Kidney (tissue), 14 donors: ENCODE measurements around the gene ABLIM2. TPM values are rescaled to one million over a fixed set of nuclear protein-coding genes. Genes with fewer than 3 reads are reported as not detected.

ENCODE experiments used
- DNase-seq, 5 donors: peaks; one replicate each; pipeline ENCODE4 v3.0.0-alpha.2; 2013 to 2020
- FAIRE-seq: peaks from 2 replicates; lab custom pipeline; 2012; peaks lifted over from hg19 to GRCh38; lab: Jason Lieb, UNC
- H3K27ac ChIP-seq, 2 donors: one replicate each; pipeline ENCODE4 v1.7.0; 2013; ENCODE audit warnings: low read depth in 2 of 2, low read length in 2 of 2, inconsistent platforms in 1 of 2
- H3K27me3 ChIP-seq: one replicate; pipeline ENCODE4 v1.7.1; 2013; ENCODE audit warnings: low read length, inconsistent platforms; ENCODE audit not compliant: control insufficient read depth, insufficient read depth
- H3K36me3 ChIP-seq, 3 donors: one replicate each; pipeline versions ENCODE4 v1.7.0 to v1.7.1; 2013; ENCODE audit warnings: low read length in 3 of 3, control low read depth in 1 of 3, inconsistent platforms in 1 of 3; ENCODE audit not compliant: insufficient read depth in 3 of 3, control insufficient read depth in 2 of 3
- H3K4me1 ChIP-seq, 3 donors: one replicate each; pipeline versions ENCODE4 v1.7.0 to v1.7.1; 2013; ENCODE audit warnings: low read length in 3 of 3, inconsistent platforms in 1 of 3, low read depth in 1 of 3; ENCODE audit not compliant: control insufficient read depth in 2 of 3, insufficient read depth in 2 of 3
- H3K4me3 ChIP-seq, 3 donors: one replicate each; pipeline versions ENCODE4 v1.7.0 to v1.8.1; 2013; ENCODE audit warnings: low read length in 3 of 3, control low read depth in 1 of 3, inconsistent platforms in 1 of 3
- H3K9ac ChIP-seq, 3 donors: one replicate each; pipeline versions ENCODE4 v1.7.0 to v1.7.1; 2013; ENCODE audit warnings: low read length in 3 of 3, control low read depth in 1 of 3, inconsistent platforms in 1 of 3
- H3K9me3 ChIP-seq, 3 donors: one replicate each; pipeline versions ENCODE4 v1.7.0 to v1.7.1; 2013; ENCODE audit warnings: low read length in 3 of 3, control low read depth in 1 of 3, inconsistent platforms in 1 of 3; ENCODE audit not compliant: control insufficient read depth in 2 of 3, insufficient read depth in 1 of 3
- CTCF ChIP-seq: IDR thresholded peaks from 3 replicates; pipeline ENCODE4 v1.5.1; 2012; ENCODE audit warnings: mild to moderate bottlenecking, moderate library complexity, borderline replicate concordance; ENCODE audit not compliant: insufficient read depth; ENCODE audit errors: extremely low read depth
- intact Hi-C: fragments of 100-400 bp; cut with DNase I; formaldehyde crosslinking; loops from one replicate; pipeline ENCODE4 v1.11.1; 2022
- polyA plus RNA-seq: library from polyadenylated mRNA; stranded (reverse); fragments of 350-450 nt; fragmentation: Illumina TruSeq; extraction: RNeasy Lipid Tissue Mini Kit (QIAGEN cat#74804); gene quantifications from one replicate; pipeline ENCODE4 v1.2.3, GENCODE V29; 2014; ENCODE audit warnings: low read depth, low replicate concordance; ENCODE audit not compliant: insufficient read depth
- total RNA-seq: library from RNA; stranded (reverse); fragmentation: NEBNext Ultra II Directional; extraction: Animal tissue kit (Norgen Biotek cat#: 25700); gene quantifications from one replicate; pipeline ENCODE4 v1.2.1, GENCODE V29; 2021
- donor health status: control.
- donor health status: control.
- donor health status: control.
- donor health status: control.
- donor health status: control.
- donor health status: DM: yes; HTN: yes; CAD: no.
- donor health status: Normal renal cell carcinoma (clear cell type).

The ABLIM2 gene
- total and polyA plus RNA-seq, 2 donors from 2014 or later: 9.5 to 23.3 TPM

GRCh38 chr4:8002525-8003309, 155.9 kb downstream of the ABLIM2 start:
- no peak for DNase-seq
- no peak for FAIRE-seq
- H3K9ac ChIP-seq: no peak overlapping the region
- no peaks in the 10 kb centered on the region for H3K4me1 ChIP-seq
- H3K27ac ChIP-seq: no peak overlapping the region
- H3K4me3 ChIP-seq: no peak overlapping the region
- intact Hi-C loops: no loop called here
- no peaks in the 10 kb centered on the region for H3K27me3 ChIP-seq
- H3K9me3 ChIP-seq: no peaks in the 10 kb centered on the region
- H3K36me3 ChIP-seq: no peaks in the 10 kb centered on the region
- TF ChIP-seq CTCF: no peak

GRCh38 chr4:8001564-8002355, 156.9 kb downstream of the ABLIM2 start:
- Histone ChIP-seq H3K27me3 (no peaks in the 10 kb centered on the region), H3K27ac (no peak overlapping the region), H3K4me3 (no peak overlapping the region), H3K36me3 (no peaks in the 10 kb centered on the region), H3K9me3 (no peaks in the 10 kb centered on the region), H3K4me1 (no peaks in the 10 kb centered on the region), H3K9ac (no peak overlapping the region)
- no peak for FAIRE-seq
- intact Hi-C loops: no loop called here
- DNase-seq: no peak
- TF ChIP-seq CTCF: no peak

- Histone ChIP-seq H3K36me3 (no peaks in the 10 kb centered on the region), H3K4me3 (no peak overlapping the region), H3K9me3 (no peaks in the 10 kb centered on the region), H3K4me1 (no peaks in the 10 kb centered on the region), H3K9ac (no peak overlapping the region), H3K27me3 (no peaks in the 10 kb centered on the region), H3K27ac (no peak overlapping the region)
- no peak for FAIRE-seq
- DNase-seq: no peak
- TF ChIP-seq CTCF: no peak
- intact Hi-C loops: no loop called here
Measured at GRCh38 chr4:8000721-8001491, 157.7 kb downstream of the ABLIM2 start.
